Stimulated activated CD4-positive, alpha-beta T cell treated with anti-CD3 and anti-CD28 coated beads, Interleukin-2, amount 100 ng/mL, for 48 hours (primary cell): ENCODE measurements around the gene KIAA0825.
A peak's percentile ranks its signal among the peaks of the same experiment; 100 is the strongest.

Source experiments
- DNase-seq, 2 donors: peaks; one replicate each; pipeline ENCODE4 v3.0.0-alpha.2; 2020

Gene KIAA0825

GRCh38 chr5:94571415-94571814 is 47.0 kb downstream of the KIAA0825 start:
- DNase-seq, result no peak

- DNase-seq, result no peak
These were observed 53.6 kb downstream of the KIAA0825 start for GRCh38 chr5:94564812-94565211.

GRCh38 chr5:94562327-94562971 is 56.0 kb downstream of the KIAA0825 start:
- DNase-seq, result no peak

GRCh38 chr5:94558028-94558427 is 60.4 kb downstream of the KIAA0825 start:
- no peak for DNase-seq

GRCh38 chr5:94551858-94552257 is 66.5 kb downstream of the KIAA0825 start:
- no peak for DNase-seq

- no peak for DNase-seq
These were observed 72.4 kb downstream of the KIAA0825 start for GRCh38 chr5:94545870-94546625.

- no peak for DNase-seq
These were observed 73.4 kb downstream of the KIAA0825 start for GRCh38 chr5:94544875-94545547.

GRCh38 chr5:94544031-94544650 is 74.3 kb downstream of the KIAA0825 start:
- DNase-seq, result no peak

- no peak for DNase-seq
These were observed 77.4 kb downstream of the KIAA0825 start for GRCh38 chr5:94540856-94541494.

GRCh38 chr5:94538260-94538659 is 80.1 kb downstream of the KIAA0825 start:
- DNase-seq, result no peak

GRCh38 chr5:94526706-94527105 is 91.7 kb downstream of the KIAA0825 start:
- DNase-seq, result no peak

GRCh38 chr5:94524841-94525697 is 93.3 kb downstream of the KIAA0825 start:
- peak in 1 of 2 donors; percentile 2 for DNase-seq

- DNase-seq, result no peak
These were observed 95.4 kb downstream of the KIAA0825 start for GRCh38 chr5:94523018-94523417.

- DNase-seq, result no peak
These were observed 96.3 kb downstream of the KIAA0825 start for GRCh38 chr5:94522117-94522516.

GRCh38 chr5:94517490-94518488 is 100.6 kb downstream of the KIAA0825 start:
- DNase-seq, result no peak

GRCh38 chr5:94516148-94516547 is 102.3 kb downstream of the KIAA0825 start:
- no peak for DNase-seq

- no peak for DNase-seq
These were observed 109.8 kb downstream of the KIAA0825 start for GRCh38 chr5:94508461-94509148.

GRCh38 chr5:94505327-94506068 is 112.9 kb downstream of the KIAA0825 start:
- DNase-seq, result no peak

GRCh38 chr5:94503677-94504076 is 114.7 kb downstream of the KIAA0825 start:
- DNase-seq, result no peak
